ENCODE measurements around the gene CADPS.

The CADPS gene

GRCh38 chr3:62737449-62737848, 137.8 kb downstream of the CADPS start:
- no peak for DNase-seq (ENCODE audit: low read depth)

- DNase-seq (ENCODE audit: low read depth), result no peak
These were observed 139.7 kb downstream of the CADPS start for GRCh38 chr3:62735510-62735909.

- no peak for DNase-seq (ENCODE audit: low read depth)
These were observed 142.9 kb downstream of the CADPS start for GRCh38 chr3:62732183-62732904.

- DNase-seq (ENCODE audit: low read depth), result no peak
These were observed 147.2 kb downstream of the CADPS start for GRCh38 chr3:62727981-62728380.

GRCh38 chr3:62727536-62727935, 147.7 kb downstream of the CADPS start:
- DNase-seq (ENCODE audit: low read depth), result no peak

GRCh38 chr3:62724503-62724902, 150.7 kb downstream of the CADPS start:
- no peak for DNase-seq (ENCODE audit: low read depth)

- DNase-seq (ENCODE audit: low read depth), result no peak
These were observed 151.3 kb downstream of the CADPS start for GRCh38 chr3:62723914-62724217.

GRCh38 chr3:62723166-62723913, 151.9 kb downstream of the CADPS start:
- no peak for DNase-seq (ENCODE audit: low read depth)

GRCh38 chr3:62722344-62722743, 152.9 kb downstream of the CADPS start:
- DNase-seq (ENCODE audit: low read depth), result no peak

- DNase-seq (ENCODE audit: low read depth), result no peak
These were observed 156.5 kb downstream of the CADPS start for GRCh38 chr3:62718515-62719320.

GRCh38 chr3:62718011-62718410, 157.2 kb downstream of the CADPS start:
- DNase-seq (ENCODE audit: low read depth), result no peak

GRCh38 chr3:62712746-62713145, 162.5 kb downstream of the CADPS start:
- no peak for DNase-seq (ENCODE audit: low read depth)

GRCh38 chr3:62710751-62711150, 164.5 kb downstream of the CADPS start:
- DNase-seq (ENCODE audit: low read depth), result no peak

- no peak for DNase-seq (ENCODE audit: low read depth)
These were observed 166.4 kb downstream of the CADPS start for GRCh38 chr3:62708638-62709373.

GRCh38 chr3:62705721-62706120, 169.5 kb downstream of the CADPS start:
- DNase-seq (ENCODE audit: low read depth), result no peak

- DNase-seq (ENCODE audit: low read depth), result no peak
These were observed 171.6 kb downstream of the CADPS start for GRCh38 chr3:62703451-62704167.

- DNase-seq (ENCODE audit: low read depth), result no peak
These were observed 174.9 kb downstream of the CADPS start for GRCh38 chr3:62700357-62700756.

GRCh38 chr3:62699728-62700127, 175.5 kb downstream of the CADPS start:
- DNase-seq (ENCODE audit: low read depth), result no peak

- DNase-seq (ENCODE audit: low read depth), result no peak
These were observed 179.2 kb downstream of the CADPS start for GRCh38 chr3:62696011-62696410.

GRCh38 chr3:62688812-62689211, 186.4 kb downstream of the CADPS start:
- no peak for DNase-seq (ENCODE audit: low read depth)

- no peak for DNase-seq (ENCODE audit: low read depth)
These were observed 187.2 kb downstream of the CADPS start for GRCh38 chr3:62688050-62688449.

Data from activated T-helper 9 cell treated with anti-CD3 and anti-CD28 coated beads, Interleukin-2, amount 50 U/mL, for 16 hours (primary cell).